Cortex of kidney (tissue), 1 donor: ENCODE data around the gene COPG1.

Experiments
- DNase-seq: peaks from one replicate; lab custom pipeline; 2025; lab: John Stamatoyannopoulos, UW

COPG1 gene

GRCh38 chr3:129313665-129314385, 64.4 kb downstream of the COPG1 start:
- no peak for DNase-seq

GRCh38 chr3:129314386-129315222, 65.2 kb downstream of the COPG1 start:
- no peak for DNase-seq

- no peak for DNase-seq
Observed at GRCh38 chr3:129315223-129315997, 66.0 kb downstream of the COPG1 start.

GRCh38 chr3:129315998-129316247, 66.5 kb downstream of the COPG1 start:
- DNase-seq, result no peak

- DNase-seq, result no peak
Observed at GRCh38 chr3:129316248-129317013, 67.0 kb downstream of the COPG1 start.

GRCh38 chr3:129317014-129317771, 67.8 kb downstream of the COPG1 start:
- no peak for DNase-seq

GRCh38 chr3:129317848-129318247, 68.4 kb downstream of the COPG1 start:
- no peak for DNase-seq

GRCh38 chr3:129318921-129319320, 69.5 kb downstream of the COPG1 start:
- DNase-seq, result no peak

GRCh38 chr3:129320261-129320660, 70.9 kb downstream of the COPG1 start:
- no peak for DNase-seq

GRCh38 chr3:129320825-129321487, 71.5 kb downstream of the COPG1 start:
- DNase-seq, result no peak

- DNase-seq, result no peak
Observed at GRCh38 chr3:129321887-129322286, 72.5 kb downstream of the COPG1 start.

- no peak for DNase-seq
Observed at GRCh38 chr3:129323651-129324294, 74.4 kb downstream of the COPG1 start.

- DNase-seq, result no peak
Observed at GRCh38 chr3:129324855-129325254, 75.4 kb downstream of the COPG1 start.

GRCh38 chr3:129325383-129325782, 76.0 kb downstream of the COPG1 start:
- no peak for DNase-seq

- no peak for DNase-seq
Observed at GRCh38 chr3:129326138-129326537, 76.7 kb downstream of the COPG1 start.

GRCh38 chr3:129326595-129326994, 77.2 kb downstream of the COPG1 start:
- DNase-seq, result no peak
